ENCODE results near the gene REL. TPM values are rescaled to one million over a fixed set of nuclear protein-coding genes. Genes with fewer than 3 reads are reported as not detected.

REL gene
- total and polyA plus RNA-seq, 2 of the 4 experiments (the other 2 are of a cell fraction): 1.3 to 4.3 TPM

DNA sequence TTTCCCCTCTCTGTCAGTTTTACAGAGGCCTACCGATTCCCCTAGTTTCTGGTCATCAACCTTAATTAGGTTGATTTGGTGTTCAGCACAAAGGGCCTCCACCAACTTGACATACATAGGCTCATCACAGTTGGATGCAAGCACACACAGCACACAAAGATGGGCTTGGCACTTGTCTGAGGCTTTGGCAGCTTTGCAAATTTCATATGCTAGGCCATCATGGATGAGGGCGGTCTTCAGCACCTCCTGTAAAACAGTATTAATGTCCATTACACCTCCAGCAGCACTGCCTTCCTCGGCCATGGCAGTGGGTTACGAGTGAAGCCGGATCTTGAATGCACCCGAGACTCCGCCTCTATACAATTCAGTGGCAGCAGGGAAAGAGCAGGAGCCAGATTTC, 56.9 kb downstream of the REL start:
- Histone ChIP-seq H2AFZ (replicated peaks; ENCODE audit: low read length, poor library complexity) (no peak overlapping the region), H2BK5ac (ENCODE audit: low read depth, low read length, poor library complexity, severe bottlenecking) (no peak overlapping the region), H3K14ac (replicated peaks; ENCODE audit: low read depth, low read length) (no peak overlapping the region), H2AK5ac (ENCODE audit: low read depth, low read length) (no peak overlapping the region), H3K18ac (ENCODE audit: low read depth, low read length) (no peak overlapping the region), H4K8ac (ENCODE audit: low read depth in 2 of 2, low read length in 2 of 2) (no peak overlapping the region), H3K23ac (ENCODE audit: low read depth, low read length) (no peak overlapping the region), H3K9me1 (ENCODE audit: insufficient read depth, low read length) (no peaks in the 10 kb centered on the region), H3K9me3 (ENCODE audit: control insufficient read depth, insufficient read depth, low read length) (no peaks in the 10 kb centered on the region), H2BK20ac (ENCODE audit: low read depth, low read length) (no peak overlapping the region), H2AK9ac (replicated peaks; ENCODE audit: low read depth, low read length, poor library complexity) (peak overlapping the region; percentile 45), H2BK15ac (ENCODE audit: low read depth, low read length) (no peak overlapping the region), H4K91ac (ENCODE audit: insufficient read depth, low read depth, low read length) (no peak overlapping the region), H3K4me3 (ENCODE audit: insufficient read depth, low read depth, low read length) (no peak overlapping the region), H3K4me1 (ENCODE audit: control insufficient read depth, insufficient read depth, low read length) (no peaks in the 10 kb centered on the region), H3K27me3 (ENCODE audit: control insufficient read depth, insufficient read depth, low read length) (no peaks in the 10 kb centered on the region), H3K4ac (ENCODE audit: low read depth, low read length) (no peak overlapping the region), H3K36me3 (ENCODE audit: control insufficient read depth, insufficient read depth, low read length) (0 out of 2 replicates have a peak, but pooled peaks cover 1% of the 10 kb centered on the region), H3K79me1 (ENCODE audit: low read depth in 1 of 2, low read length in 2 of 2) (no peaks in the 10 kb centered on the region), H4K20me1 (ENCODE audit: insufficient read depth, low read length) (no peaks in the 10 kb centered on the region), H2BK120ac (ENCODE audit: low read depth, low read length) (no peak overlapping the region), H3K27ac (ENCODE audit: insufficient read depth, low read length) (no peak overlapping the region), H3K56ac (ENCODE audit: extremely low read depth, insufficient read depth, low read length) (no peak overlapping the region), H4K5ac (ENCODE audit: low read depth, low read length) (no peak overlapping the region), H3K9ac (ENCODE audit: low read depth, low read length) (no peak overlapping the region), H3K4me2 (ENCODE audit: low read depth, low read length) (no peak overlapping the region)
- in situ Hi-C loops (cut with MboI; ENCODE audit: low sequenced_read_pairs) (no loop called here), intact Hi-C loops (cut with micrococcal nuclease) (no loop called here), dilution Hi-C loops (cut with HindIII; ENCODE audit: low sequenced_read_pairs, unreplicated experiment) (no loop called here)
- no TSS peak for BruUV-seq (replicated peaks)
- ATAC-seq (ENCODE audit: low read depth) (no peak), DNase-seq (no peak)
- WGBS, 2 experiments (ENCODE audit: extremely low coverage in 2 of 2, insufficient read length in 1 of 2): 97% methylated on average over 5 of the region's 7 CpGs; no CpG with 5 or more reads in 1 of the 2 experiments
- POLR2A ChIA-PET (ENCODE audit: unreplicated experiment): no interaction called here
- TF ChIP-seq BHLHE40 (IDR thresholded peaks at IDR 0.05; ENCODE audit: low read depth, low read length): no peak
- no peak for TF ChIP-seq USF2 (IDR thresholded peaks at IDR 0.05; ENCODE audit: low read depth, low read length)
- TF ChIP-seq POLR2A (IDR thresholded peaks at IDR 0.05; ENCODE audit: low read depth, low read length): no peak
- TF ChIP-seq RAD21 (IDR thresholded peaks at IDR 0.05; ENCODE audit: low read length): no peak
- TF ChIP-seq, protein P1, sequence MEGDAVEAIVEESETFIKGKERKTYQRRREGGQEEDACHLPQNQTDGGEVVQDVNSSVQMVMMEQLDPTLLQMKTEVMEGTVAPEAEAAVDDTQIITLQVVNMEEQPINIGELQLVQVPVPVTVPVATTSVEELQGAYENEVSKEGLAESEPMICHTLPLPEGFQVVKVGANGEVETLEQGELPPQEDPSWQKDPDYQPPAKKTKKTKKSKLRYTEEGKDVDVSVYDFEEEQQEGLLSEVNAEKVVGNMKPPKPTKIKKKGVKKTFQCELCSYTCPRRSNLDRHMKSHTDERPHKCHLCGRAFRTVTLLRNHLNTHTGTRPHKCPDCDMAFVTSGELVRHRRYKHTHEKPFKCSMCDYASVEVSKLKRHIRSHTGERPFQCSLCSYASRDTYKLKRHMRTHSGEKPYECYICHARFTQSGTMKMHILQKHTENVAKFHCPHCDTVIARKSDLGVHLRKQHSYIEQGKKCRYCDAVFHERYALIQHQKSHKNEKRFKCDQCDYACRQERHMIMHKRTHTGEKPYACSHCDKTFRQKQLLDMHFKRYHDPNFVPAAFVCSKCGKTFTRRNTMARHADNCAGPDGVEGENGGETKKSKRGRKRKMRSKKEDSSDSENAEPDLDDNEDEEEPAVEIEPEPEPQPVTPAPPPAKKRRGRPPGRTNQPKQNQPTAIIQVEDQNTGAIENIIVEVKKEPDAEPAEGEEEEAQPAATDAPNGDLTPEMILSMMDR (conservative IDR thresholded peaks at IDR 0.05; ENCODE audit: low read depth, low read length): no peak
- TF ChIP-seq CEBPB (IDR thresholded peaks at IDR 0.05; ENCODE audit: low read depth, low read length): no peak
- no peak for TF ChIP-seq RFX5 (IDR thresholded peaks at IDR 0.05; ENCODE audit: low read depth, low read length)
- TF ChIP-seq FOS (IDR thresholded peaks at IDR 0.05; ENCODE audit: low read depth, low read length): no peak
- TF ChIP-seq MXI1 (IDR thresholded peaks at IDR 0.05; ENCODE audit: borderline replicate concordance, low read depth, low read length): no peak
- CTCF ChIA-PET: no interaction called here

Data from IMR-90 (cell line).